Neural progenitor cell (in vitro differentiated cells): ENCODE measurements around the gene LZIC. TPM values are rescaled to one million over a fixed set of nuclear protein-coding genes. Genes with fewer than 3 reads are reported as not detected.

Experiments used
- DNase-seq: peaks from one replicate; pipeline ENCODE4 v3.0.0-alpha.2; 2016; ENCODE audit warnings: low spot score
- H2AFZ ChIP-seq: fragments of 200-600 bp; sonication (generic); replicated peaks from 2 replicates; pipeline ENCODE4 v1.6.1; 2016; ENCODE audit warnings: antibody characterized with exemption
- H3F3A ChIP-seq: fragments of 200-600 bp; sonication (generic); 2 replicates; pipeline ENCODE4 v1.6.1; 2016; ENCODE audit warnings: antibody characterized with exemption, low read depth
- H3K27ac ChIP-seq: fragments of 200-600 bp; sonication (generic); 2 replicates; pipeline ENCODE4 v1.5.1; 2016; ENCODE audit warnings: mild to moderate bottlenecking
- H3K27me3 ChIP-seq: fragments of 200-600 bp; sonication (generic); 2 replicates; pipeline ENCODE4 v1.6.1; 2016; ENCODE audit warnings: mild to moderate bottlenecking, moderate library complexity
- H3K36me3 ChIP-seq: fragments of 200-600 bp; sonication (generic); 2 replicates; pipeline ENCODE4 v1.5.1; 2016
- H3K4me1 ChIP-seq: fragments of 200-600 bp; sonication (generic); 2 replicates; pipeline ENCODE4 v1.6.1; 2016; ENCODE audit warnings: mixed run types
- H3K4me2 ChIP-seq: fragments of 200-600 bp; sonication (generic); 2 replicates; pipeline ENCODE4 v1.6.1; 2016
- H3K4me3 ChIP-seq: fragments of 200-600 bp; sonication (generic); 2 replicates; pipeline ENCODE4 v1.5.1; 2016
- H3K79me2 ChIP-seq: fragments of 200-600 bp; sonication (generic); 2 replicates; pipeline ENCODE4 v1.6.1; 2016; ENCODE audit warnings: low read depth
- H3K9ac ChIP-seq: fragments of 200-600 bp; sonication (generic); 2 replicates; pipeline ENCODE4 v1.6.1; 2016
- H3K9me3 ChIP-seq: fragments of 200-600 bp; sonication (generic); 2 replicates; pipeline ENCODE4 v1.5.1; 2016; ENCODE audit warnings: low read depth
- H4K20me1 ChIP-seq: fragments of 200-600 bp; sonication (generic); 2 replicates; pipeline ENCODE4 v1.6.1; 2016; ENCODE audit warnings: low read depth
- H3K27ac Mint-ChIP-seq: 3 replicates; pipeline ENCODE4 v1.8.0; 2021; ENCODE audit warnings: mixed read lengths
- H3K27me3 Mint-ChIP-seq: 2 replicates; pipeline ENCODE4 v1.8.0; 2022; ENCODE audit warnings: low read depth, mild to moderate bottlenecking, inconsistent platforms, moderate library complexity, mixed read lengths; ENCODE audit not compliant: insufficient read depth
- H3K36me3 Mint-ChIP-seq: 3 replicates; pipeline ENCODE4 v1.8.0; 2021; ENCODE audit warnings: mixed read lengths
- H3K4me1 Mint-ChIP-seq: 3 replicates; pipeline ENCODE4 v1.8.0; 2021; ENCODE audit warnings: mixed read lengths
- H3K4me3 Mint-ChIP-seq: 3 replicates; pipeline ENCODE4 v1.8.0; 2021; ENCODE audit warnings: mild to moderate bottlenecking, moderate library complexity, mixed read lengths
- H3K9me3 Mint-ChIP-seq: 3 replicates; pipeline ENCODE4 v1.8.0; 2020; ENCODE audit warnings: mixed read lengths
- EZH2 ChIP-seq: fragments of 200-600 bp; sonication (generic); IDR thresholded peaks from 2 replicates; pipeline ENCODE4 v1.6.1; 2017; ENCODE audit warnings: antibody characterized with exemption, mild to moderate bottlenecking, moderate library complexity
- EZH2phosphoT487 ChIP-seq: fragments of 200-600 bp; sonication (generic); IDR thresholded peaks from 2 replicates; pipeline ENCODE4 v1.6.1; 2017; ENCODE audit warnings: antibody characterized with exemption
- total RNA-seq: library from RNA; depleted of rRNA; stranded (reverse); fragments of >200 nt; gene quantifications from 2 replicates; pipeline ENCODE4 v1.2.3, GENCODE V29; 2015; ENCODE audit warnings: low replicate concordance
- TF ChIP-seq, protein P1 (sequence below): fragments of 200-600 bp; sonication (generic); IDR thresholded peaks from 2 replicates; pipeline ENCODE4 v1.5.1; 2017; ENCODE audit warnings: antibody characterized with exemption, mild to moderate bottlenecking

The LZIC gene
- total RNA-seq, 1 donor from 2014 or later: 60.6 TPM

DNA sequence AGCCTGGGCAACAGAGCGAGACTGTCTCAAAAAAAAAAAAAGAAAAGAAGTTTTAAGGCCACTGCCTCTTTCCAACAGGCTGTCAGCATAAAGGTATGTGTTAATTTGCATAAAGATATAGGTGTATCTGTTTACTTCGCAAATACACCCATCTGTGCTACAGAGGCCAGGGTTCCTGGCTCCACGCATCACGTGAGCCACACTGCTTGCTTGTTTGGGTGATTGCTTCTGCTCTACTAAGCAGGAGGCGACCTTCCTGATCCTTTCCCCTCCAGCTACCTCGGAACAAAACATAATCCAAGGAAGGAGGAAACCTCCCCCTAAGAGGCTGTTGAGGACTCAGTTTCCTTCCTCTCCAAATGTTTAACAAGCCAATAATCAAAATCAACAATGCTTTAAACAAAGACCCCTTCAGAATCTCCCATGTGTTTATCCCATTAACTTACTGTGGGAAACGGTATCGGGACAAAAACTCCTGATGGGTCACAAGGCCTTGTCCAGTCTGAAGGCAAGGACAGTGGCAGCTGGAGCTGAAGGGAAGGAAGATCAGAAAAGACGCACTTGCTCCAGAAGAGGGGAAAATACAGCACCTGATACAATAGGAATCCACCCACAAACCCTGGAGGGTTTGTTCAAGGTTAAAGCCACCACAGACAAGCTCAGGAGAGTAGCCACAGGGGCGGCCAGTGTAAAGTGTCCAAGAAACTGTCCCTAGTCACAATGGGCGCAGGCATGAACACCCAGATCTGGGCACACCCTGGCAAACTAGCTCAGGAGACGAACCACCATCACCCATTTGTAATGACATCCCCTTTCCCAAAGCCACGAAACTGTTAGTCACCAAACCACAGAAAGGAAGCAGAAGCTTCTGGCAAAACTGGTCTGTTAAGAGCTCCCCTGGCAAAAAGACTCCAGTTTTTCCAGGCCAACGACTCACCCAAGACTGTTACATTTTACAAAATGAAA is 50.3 kb downstream of the LZIC start:
- TF ChIP-seq EZH2phosphoT487: no peak
- TF ChIP-seq, protein P1, sequence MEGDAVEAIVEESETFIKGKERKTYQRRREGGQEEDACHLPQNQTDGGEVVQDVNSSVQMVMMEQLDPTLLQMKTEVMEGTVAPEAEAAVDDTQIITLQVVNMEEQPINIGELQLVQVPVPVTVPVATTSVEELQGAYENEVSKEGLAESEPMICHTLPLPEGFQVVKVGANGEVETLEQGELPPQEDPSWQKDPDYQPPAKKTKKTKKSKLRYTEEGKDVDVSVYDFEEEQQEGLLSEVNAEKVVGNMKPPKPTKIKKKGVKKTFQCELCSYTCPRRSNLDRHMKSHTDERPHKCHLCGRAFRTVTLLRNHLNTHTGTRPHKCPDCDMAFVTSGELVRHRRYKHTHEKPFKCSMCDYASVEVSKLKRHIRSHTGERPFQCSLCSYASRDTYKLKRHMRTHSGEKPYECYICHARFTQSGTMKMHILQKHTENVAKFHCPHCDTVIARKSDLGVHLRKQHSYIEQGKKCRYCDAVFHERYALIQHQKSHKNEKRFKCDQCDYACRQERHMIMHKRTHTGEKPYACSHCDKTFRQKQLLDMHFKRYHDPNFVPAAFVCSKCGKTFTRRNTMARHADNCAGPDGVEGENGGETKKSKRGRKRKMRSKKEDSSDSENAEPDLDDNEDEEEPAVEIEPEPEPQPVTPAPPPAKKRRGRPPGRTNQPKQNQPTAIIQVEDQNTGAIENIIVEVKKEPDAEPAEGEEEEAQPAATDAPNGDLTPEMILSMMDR: no peak
- no peak for TF ChIP-seq EZH2
- H3K36me3 ChIP-seq: no peaks in the 10 kb centered on the region
- H3K9me3 ChIP-seq: no peaks in the 10 kb centered on the region
- peaks cover 48% of the 10 kb centered on the region for H3K4me1 ChIP-seq
- H4K20me1 ChIP-seq: peaks cover 33% of the 10 kb centered on the region
- Mint-ChIP-seq H3K27ac (peak overlapping the region; percentile 51), H3K4me1 (peaks cover 51% of the 10 kb centered on the region), H3K9me3 (no peaks in the 10 kb centered on the region), H3K4me3 (peak overlapping the region; percentile 21), H3K36me3 (peaks cover 9% of the 10 kb centered on the region), H3K27me3 (peaks cover 11% of the 10 kb centered on the region)
- peak overlapping the region; percentile 51 for H3K27ac ChIP-seq
- DNase-seq: peak; percentile 65
- no peaks in the 10 kb centered on the region for H3K27me3 ChIP-seq
- H3K9ac ChIP-seq: no peak overlapping the region
- H3K4me3 ChIP-seq: no peak overlapping the region
- peak overlapping the region; percentile 45 for H3K4me2 ChIP-seq
- peaks cover 29% of the 10 kb centered on the region for H3K79me2 ChIP-seq
- peaks cover 56% of the 10 kb centered on the region for H3F3A ChIP-seq
- no peak overlapping the region for H2AFZ ChIP-seq

DNA sequence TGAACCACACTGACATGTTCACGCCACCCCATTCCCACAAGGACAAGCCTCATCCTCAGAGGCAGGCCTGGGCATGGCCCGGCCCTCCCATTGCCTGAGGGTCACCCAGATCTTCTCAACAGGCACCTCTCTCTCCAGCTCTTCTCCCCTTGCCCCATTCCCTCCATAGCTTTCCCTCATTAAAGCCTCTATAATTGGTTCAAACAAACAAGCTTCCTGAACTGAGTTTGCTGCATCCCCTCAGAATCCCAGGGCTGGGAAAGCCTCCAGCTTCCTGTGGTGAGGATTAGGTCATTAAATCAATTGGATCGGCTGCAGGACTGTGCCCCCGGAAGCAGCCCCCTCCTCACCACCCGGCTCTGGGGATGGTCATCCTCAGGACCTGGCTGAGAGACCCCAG is 52.0 kb downstream of the LZIC start:
- peaks cover 8% of the 10 kb centered on the region for H3K36me3 Mint-ChIP-seq
- DNase-seq: peak; percentile 84
- TF ChIP-seq EZH2 (no peak), EZH2phosphoT487 (peak; percentile 32)
- Histone ChIP-seq H3K36me3 (no peaks in the 10 kb centered on the region), H4K20me1 (peaks cover 46% of the 10 kb centered on the region), H3K9ac (no peak overlapping the region), H3F3A (peaks cover 68% of the 10 kb centered on the region), H3K9me3 (no peaks in the 10 kb centered on the region), H3K4me2 (peak overlapping the region; percentile 38), H3K79me2 (peaks cover 29% of the 10 kb centered on the region), H3K27me3 (no peaks in the 10 kb centered on the region), H3K4me1 (peaks cover 61% of the 10 kb centered on the region), H3K27ac (peak overlapping the region; percentile 89), H2AFZ (no peak overlapping the region), H3K4me3 (no peak overlapping the region)
- H3K4me1 Mint-ChIP-seq: peaks cover 58% of the 10 kb centered on the region
- peak overlapping the region; percentile 62 for H3K4me3 Mint-ChIP-seq
- no peaks in the 10 kb centered on the region for H3K9me3 Mint-ChIP-seq
- peaks cover 10% of the 10 kb centered on the region for H3K27me3 Mint-ChIP-seq
- peak overlapping the region; percentile 95 for H3K27ac Mint-ChIP-seq

DNA sequence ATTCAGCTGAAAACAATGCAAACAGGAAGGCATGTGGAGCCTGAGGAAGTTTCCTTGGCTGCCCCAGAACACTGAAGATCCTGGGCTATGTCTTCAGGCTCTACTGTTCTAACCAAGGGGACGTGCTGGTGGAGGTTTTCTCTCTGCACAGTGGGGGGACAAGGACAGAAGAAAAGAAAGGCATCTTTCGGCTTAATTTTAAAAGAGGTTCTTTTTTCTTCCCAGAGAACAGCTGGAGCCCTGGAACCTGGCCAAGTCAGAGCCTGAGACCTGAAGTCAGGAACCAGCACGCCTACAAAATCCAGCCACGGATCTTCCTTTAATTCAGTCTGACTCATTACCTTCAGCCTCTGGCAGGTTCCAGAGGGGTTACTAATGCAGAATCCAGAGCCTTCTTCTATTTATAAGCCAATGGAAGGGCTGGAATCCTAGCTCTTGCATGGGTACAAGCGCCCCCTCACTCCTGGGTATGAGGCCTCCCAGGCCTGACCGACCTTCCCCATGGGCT is 52.9 kb downstream of the LZIC start:
- no peak for TF ChIP-seq EZH2phosphoT487
- no peak for TF ChIP-seq EZH2
- TF ChIP-seq, protein P1: no peak
- peak overlapping the region; percentile 92 for H3K27ac Mint-ChIP-seq
- no peak overlapping the region for H3K9ac ChIP-seq
- H3K27me3 ChIP-seq: no peaks in the 10 kb centered on the region
- peaks cover 61% of the 10 kb centered on the region for H3K4me1 Mint-ChIP-seq
- peak overlapping the region; percentile 89 for H3K27ac ChIP-seq
- H3K27me3 Mint-ChIP-seq: peaks cover 12% of the 10 kb centered on the region
- peaks cover 46% of the 10 kb centered on the region for H4K20me1 ChIP-seq
- H3K4me1 ChIP-seq: peaks cover 66% of the 10 kb centered on the region
- peaks cover 68% of the 10 kb centered on the region for H3F3A ChIP-seq
- H3K4me3 ChIP-seq: no peak overlapping the region
- H2AFZ ChIP-seq: no peak overlapping the region
- DNase-seq: peak; percentile 70
- H3K79me2 ChIP-seq: peaks cover 37% of the 10 kb centered on the region
- no peaks in the 10 kb centered on the region for H3K36me3 ChIP-seq
- H3K4me3 Mint-ChIP-seq: peak overlapping the region; percentile 62
- H3K9me3 Mint-ChIP-seq: no peaks in the 10 kb centered on the region
- H3K4me2 ChIP-seq: peak overlapping the region; percentile 38
- no peaks in the 10 kb centered on the region for H3K9me3 ChIP-seq
- H3K36me3 Mint-ChIP-seq: peaks cover 5% of the 10 kb centered on the region

DNA sequence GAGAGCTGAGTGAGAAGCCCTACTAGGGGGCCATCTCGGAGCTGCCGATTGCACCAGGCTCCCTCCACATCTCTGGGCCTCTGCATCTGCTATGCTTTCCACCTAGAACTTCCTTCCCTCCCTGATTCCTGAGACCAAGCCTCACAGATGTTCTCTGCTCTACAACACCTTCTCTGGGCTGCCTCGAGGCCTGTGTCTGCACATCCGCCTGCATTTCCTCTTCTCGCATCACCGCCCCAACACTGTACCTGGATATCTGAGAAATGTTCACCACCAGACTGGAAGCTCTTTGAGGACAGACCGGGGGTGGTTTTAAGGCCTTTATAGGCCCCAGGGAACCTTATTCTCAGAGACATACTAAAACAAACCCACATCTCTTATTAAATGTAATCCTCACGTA is 53.8 kb downstream of the LZIC start:
- no peak overlapping the region for H2AFZ ChIP-seq
- Mint-ChIP-seq H3K9me3 (no peaks in the 10 kb centered on the region), H3K27me3 (peaks cover 12% of the 10 kb centered on the region), H3K36me3 (peaks cover 7% of the 10 kb centered on the region), H3K4me3 (peak overlapping the region; percentile 43), H3K4me1 (peaks cover 67% of the 10 kb centered on the region), H3K27ac (peak overlapping the region; percentile 92)
- H3K4me3 ChIP-seq: no peak overlapping the region
- H3K27ac ChIP-seq: peak overlapping the region; percentile 89
- H3K9me3 ChIP-seq: no peaks in the 10 kb centered on the region
- no peak for DNase-seq
- H3K4me1 ChIP-seq: peaks cover 75% of the 10 kb centered on the region
- no peak overlapping the region for H3K4me2 ChIP-seq
- H3K27me3 ChIP-seq: no peaks in the 10 kb centered on the region
- H3F3A ChIP-seq: peaks cover 72% of the 10 kb centered on the region
- no peak overlapping the region for H3K9ac ChIP-seq
- H3K36me3 ChIP-seq: no peaks in the 10 kb centered on the region
- peaks cover 48% of the 10 kb centered on the region for H4K20me1 ChIP-seq
- peaks cover 38% of the 10 kb centered on the region for H3K79me2 ChIP-seq
- TF ChIP-seq EZH2phosphoT487 (no peak), EZH2 (no peak)
- TF ChIP-seq, protein P1: no peak
